ENCODE data around the gene SPRR2A. TPM values are rescaled to one million over a fixed set of nuclear protein-coding genes. Genes with fewer than 3 reads are reported as not detected.

The SPRR2A gene
- total RNA-seq, 1 experiment from 2014 or later = not detected

DNA sequence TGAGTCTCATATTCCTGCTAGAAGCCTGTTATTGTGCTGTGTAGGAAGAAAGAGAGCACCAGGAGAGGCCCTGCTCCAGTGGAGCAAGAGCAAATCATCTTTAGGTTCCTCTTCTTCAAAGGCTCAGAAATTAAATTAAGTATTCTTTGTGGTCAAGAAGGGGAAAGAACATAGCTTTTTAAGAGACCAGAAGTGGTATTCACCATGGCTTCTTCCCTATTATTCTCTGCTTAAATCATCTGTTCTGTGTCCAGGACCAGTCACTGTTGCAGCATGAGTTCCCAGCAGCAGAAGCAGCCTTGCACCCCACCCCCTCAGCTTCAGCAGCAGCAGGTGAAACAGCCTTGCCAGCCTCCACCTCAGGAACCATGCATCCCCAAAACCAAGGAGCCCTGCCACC lies 25.2 kb downstream of the SPRR2A start:
- Histone ChIP-seq H3K4ac (ENCODE audit: low read depth, low read length) (no peak overlapping the region), H3K4me1 (ENCODE audit: insufficient read depth, low read length) (peaks cover 3% of the 10 kb centered on the region; the same call in 1 of the 2 replicates), H4K91ac (ENCODE audit: insufficient read length, low read depth, low read length) (no peak overlapping the region), H2BK120ac (ENCODE audit: low read depth, low read length, poor library complexity, severe bottlenecking) (no peak overlapping the region), H3K79me1 (ENCODE audit: insufficient read depth, low read depth, low read length, poor library complexity, severe bottlenecking) (no peaks in the 10 kb centered on the region), H3K27ac (ENCODE audit: insufficient read length, low read depth, low read length) (no peak overlapping the region), H3K79me2 (ENCODE audit: insufficient read depth, low read length) (no peaks in the 10 kb centered on the region), H2BK12ac (ENCODE audit: insufficient read length, low read depth, low read length) (no peak overlapping the region), H3K4me2 (ENCODE audit: insufficient read depth, insufficient read length, low read length) (no peak overlapping the region), H4K5ac (ENCODE audit: insufficient read length, low read depth, low read length) (no peak overlapping the region), H3K9ac (ENCODE audit: extremely low read depth, insufficient read length, low read length) (no peak overlapping the region), H3K23ac (ENCODE audit: insufficient read length, low read depth, low read length) (no peak overlapping the region), H4K20me1 (ENCODE audit: control insufficient read depth, insufficient read depth, insufficient read length) (no peaks in the 10 kb centered on the region), H2AFZ (ENCODE audit: low read length) (no peak overlapping the region), H3K23me2 (ENCODE audit: insufficient read length, low read depth, low read length, poor library complexity, severe bottlenecking) (no peaks in the 10 kb centered on the region), H3K14ac (ENCODE audit: insufficient read depth, low read length) (no peak overlapping the region), H3K9me3 (ENCODE audit: control insufficient read depth, low read depth, low read length) (no peaks in the 10 kb centered on the region), H4K8ac (replicated peaks; ENCODE audit: insufficient read length, low read depth, low read length) (no peak overlapping the region), H2AK5ac (ENCODE audit: insufficient read length, low read length) (no peak overlapping the region), H3K56ac (ENCODE audit: insufficient read length, low read depth, low read length) (no peak overlapping the region), H3K27me3 (ENCODE audit: insufficient read depth, low read length) (no peaks in the 10 kb centered on the region), H2BK20ac (ENCODE audit: low read depth, low read length, poor library complexity, severe bottlenecking) (no peak overlapping the region), H3K18ac (ENCODE audit: insufficient read length, low read depth, low read length) (no peak overlapping the region), H3T11ph (ENCODE audit: low read length) (no peak overlapping the region), H2BK5ac (ENCODE audit: insufficient read length, low read length) (no peak overlapping the region), H2BK15ac (ENCODE audit: low read depth, low read length) (no peak overlapping the region)
- Mint-ChIP-seq H3K9me3 (no peaks in the 10 kb centered on the region; a peak in 2 of 5 replicates), H3K4me1 (peaks cover 6 to 9% of the 10 kb centered on the region in 2 experiments), H3K36me3 (ENCODE audit: insufficient read depth in 1 of 3, low read depth in 3 of 3) (no peaks in the 10 kb centered on the region), H3K27ac (no peak overlapping the region), H3K27me3 (ENCODE audit: low read depth) (no peaks in the 10 kb centered on the region), H3K4me3 (no peak overlapping the region)
- no peak for DNase-seq
- TF ChIP-seq, protein P1, sequence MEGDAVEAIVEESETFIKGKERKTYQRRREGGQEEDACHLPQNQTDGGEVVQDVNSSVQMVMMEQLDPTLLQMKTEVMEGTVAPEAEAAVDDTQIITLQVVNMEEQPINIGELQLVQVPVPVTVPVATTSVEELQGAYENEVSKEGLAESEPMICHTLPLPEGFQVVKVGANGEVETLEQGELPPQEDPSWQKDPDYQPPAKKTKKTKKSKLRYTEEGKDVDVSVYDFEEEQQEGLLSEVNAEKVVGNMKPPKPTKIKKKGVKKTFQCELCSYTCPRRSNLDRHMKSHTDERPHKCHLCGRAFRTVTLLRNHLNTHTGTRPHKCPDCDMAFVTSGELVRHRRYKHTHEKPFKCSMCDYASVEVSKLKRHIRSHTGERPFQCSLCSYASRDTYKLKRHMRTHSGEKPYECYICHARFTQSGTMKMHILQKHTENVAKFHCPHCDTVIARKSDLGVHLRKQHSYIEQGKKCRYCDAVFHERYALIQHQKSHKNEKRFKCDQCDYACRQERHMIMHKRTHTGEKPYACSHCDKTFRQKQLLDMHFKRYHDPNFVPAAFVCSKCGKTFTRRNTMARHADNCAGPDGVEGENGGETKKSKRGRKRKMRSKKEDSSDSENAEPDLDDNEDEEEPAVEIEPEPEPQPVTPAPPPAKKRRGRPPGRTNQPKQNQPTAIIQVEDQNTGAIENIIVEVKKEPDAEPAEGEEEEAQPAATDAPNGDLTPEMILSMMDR (conservative IDR thresholded peaks at IDR 0.05) = no peak
